Activated T-cell treated with anti-CD3 and anti-CD28 coated beads for 48 hours (primary cell): Measurements from ENCODE around the gene FAM120B.

Experiments used
- DNase-seq: peaks from one replicate; pipeline ENCODE4 v3.0.0-alpha.2; 2020; ENCODE audit warnings: low read depth

The FAM120B gene

DNA sequence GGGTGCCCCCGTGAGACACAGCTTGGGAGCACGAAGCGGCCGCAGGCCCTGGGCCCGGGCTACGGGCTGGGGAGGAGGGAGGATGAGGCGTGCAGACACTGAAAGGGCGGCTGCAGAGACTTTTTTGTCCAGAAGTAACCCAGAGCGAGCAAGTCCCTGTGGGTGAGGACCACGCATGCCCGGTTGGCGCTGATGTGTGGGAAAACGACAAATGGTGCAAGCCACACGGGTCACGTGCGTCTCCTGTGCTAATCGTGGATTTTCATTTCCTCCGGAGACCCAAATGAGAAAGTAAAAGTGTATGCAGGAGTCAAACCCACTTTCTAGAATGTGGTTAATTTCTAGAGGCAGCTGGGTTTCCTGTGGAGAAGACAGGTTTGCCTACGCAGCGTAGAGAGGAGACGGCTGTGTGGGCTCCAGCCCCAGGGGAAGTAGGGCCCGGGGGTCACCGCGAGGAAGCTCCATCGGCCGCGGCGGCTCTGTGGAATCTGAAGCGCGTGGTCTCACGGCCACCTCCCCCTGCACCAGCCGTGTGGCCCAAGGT, 34.7 kb upstream of the FAM120B start:
- DNase-seq, result peak; percentile 64

DNA sequence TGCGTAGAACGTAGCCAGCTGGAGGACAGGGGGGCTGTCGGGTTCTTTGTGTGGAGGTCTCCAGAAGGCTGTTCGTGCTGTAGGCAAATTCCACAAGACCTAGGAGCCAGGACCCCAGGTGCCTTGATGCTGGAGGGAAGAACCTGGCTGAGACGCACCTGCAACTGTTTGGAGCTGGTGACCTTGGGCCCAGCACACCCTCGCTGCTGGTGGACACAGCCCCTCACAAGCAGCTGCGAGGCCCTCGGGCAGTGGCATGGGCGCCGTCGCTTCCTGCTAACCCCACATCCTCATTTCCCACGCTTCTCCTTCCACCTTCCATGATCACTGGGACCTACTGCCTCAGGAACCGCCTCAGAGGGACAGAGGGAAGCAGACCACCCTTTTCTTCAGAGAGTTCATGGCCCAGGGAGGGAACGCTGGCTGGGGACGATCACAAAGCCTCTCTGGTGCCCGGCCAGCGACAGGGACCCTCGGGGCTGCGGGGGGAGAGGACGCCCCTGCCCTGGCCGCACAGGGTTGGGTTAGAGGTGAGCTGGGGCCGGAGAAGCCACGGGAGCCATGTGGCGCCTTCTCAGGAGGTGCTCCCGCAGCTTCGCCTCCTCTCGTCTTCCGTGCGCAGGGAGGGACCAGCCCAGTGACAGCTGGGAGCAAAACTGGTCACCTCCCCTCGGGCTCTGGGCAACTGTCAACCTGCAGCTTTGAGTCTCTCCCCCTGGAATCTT, 34.1 kb upstream of the FAM120B start:
- no peak for DNase-seq

DNA sequence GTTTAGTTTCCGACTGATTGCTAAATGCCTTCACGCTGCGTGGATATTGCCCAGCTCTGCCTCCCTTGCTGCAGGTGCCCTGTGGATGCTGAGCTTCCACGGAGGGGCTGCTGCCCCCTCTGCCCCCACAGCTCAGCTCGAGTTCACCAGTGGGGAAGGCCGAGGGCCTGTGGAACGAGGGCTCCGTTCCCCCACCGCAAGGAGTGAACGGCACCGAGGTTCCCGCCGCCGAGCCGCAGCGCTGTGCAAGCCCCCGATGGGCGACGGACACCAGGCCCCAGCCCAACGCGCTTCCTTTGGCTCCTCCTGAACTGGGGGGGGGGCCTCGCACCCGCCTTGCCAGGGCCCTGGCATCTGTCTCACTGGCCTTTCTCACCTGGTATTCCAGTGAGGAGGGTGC, 33.4 kb upstream of the FAM120B start:
- DNase-seq, result no peak

DNA sequence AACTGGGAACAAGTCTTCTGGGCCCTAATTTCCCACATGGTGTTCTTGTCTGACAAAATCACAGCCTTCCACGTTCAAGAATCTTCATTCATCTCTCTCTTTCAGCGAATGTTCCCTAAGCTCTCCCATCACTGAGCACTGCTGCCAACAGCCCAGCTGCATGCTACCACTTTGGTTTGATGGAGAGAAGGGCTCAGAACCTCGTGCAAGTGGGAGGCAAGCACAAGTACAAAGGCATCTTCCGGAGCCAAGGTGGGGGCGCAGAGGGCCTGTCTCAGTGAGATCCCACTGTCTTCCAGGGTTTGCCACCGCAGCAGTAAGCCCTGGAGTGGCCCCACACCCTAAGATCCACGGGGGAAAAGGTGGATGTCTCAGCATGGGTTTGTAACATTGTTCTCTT, 32.9 kb upstream of the FAM120B start:
- no peak for DNase-seq

DNA sequence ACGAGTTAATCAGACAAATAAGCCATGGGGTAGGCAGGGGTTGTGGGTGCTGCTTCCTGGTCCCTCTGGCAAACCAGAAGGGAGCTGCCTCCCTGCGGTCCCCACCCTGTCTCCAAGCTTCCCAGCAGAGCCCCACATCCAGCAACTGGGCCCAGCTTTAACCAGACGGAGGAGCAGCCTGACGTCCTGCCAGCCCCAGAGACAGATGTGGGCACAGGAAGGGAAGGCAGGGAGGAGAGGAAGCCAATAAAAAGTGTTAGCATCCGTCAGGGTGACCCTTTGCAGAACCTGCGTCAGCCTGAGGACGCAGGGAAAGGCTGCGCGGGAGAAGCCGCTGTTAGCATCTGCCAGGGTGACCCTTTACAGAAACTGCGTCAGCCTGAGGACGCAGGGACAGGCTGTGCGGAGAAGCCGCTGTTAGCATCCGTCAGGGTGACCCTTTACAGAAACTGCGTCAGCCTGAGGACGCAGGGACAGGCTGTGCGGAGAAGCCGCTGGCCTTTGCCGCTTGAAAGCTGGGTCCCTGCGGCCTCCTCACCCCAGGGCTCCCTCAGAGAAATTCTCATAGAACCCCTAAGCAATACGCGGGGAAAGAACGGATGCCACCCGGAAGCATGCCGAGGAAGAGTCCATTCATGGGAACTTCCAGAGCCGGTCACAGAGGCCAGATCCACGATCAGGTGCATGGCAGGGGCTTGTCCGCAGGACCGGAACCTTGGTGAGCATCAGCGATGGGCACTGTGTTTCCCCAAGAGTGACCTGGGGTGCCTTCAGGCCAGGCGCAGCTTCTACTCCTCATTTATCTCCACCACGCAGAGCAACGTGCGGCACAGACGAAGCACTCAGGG, 31.6 kb upstream of the FAM120B start:
- DNase-seq, result no peak

DNA sequence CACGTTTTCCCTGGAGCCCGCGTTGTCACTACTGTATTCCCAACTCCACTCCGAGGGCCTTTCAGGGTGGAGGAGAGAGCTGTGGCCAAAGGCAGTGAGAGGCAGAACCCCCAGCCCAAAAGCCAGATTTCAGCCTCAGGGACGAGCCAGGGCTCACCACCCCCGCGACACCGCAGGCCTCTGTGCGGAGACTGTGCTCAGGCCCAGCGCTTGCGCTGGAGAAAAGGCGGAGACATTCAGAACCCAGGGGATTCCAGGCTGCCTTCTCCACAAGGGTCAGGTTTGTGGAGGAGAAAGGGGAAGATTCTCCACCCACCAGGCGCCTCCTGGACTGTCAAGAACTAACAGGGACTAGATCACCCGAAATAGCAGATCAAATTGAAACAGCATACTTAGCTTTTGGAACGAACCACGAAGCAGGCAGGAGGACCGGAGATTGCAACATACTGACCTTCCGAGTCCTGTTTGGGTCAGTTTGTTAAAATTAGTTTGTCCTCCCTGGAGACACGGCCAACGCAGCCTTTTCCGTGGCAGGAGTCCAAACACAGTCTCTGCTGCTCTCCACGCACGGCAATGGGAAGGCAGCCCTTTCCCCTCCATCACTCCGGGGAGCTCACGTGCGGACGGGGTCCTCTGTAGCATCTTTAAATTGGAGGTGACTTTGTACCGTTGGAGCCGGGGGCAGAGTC, 30.0 kb upstream of the FAM120B start:
- DNase-seq, result no peak

DNA sequence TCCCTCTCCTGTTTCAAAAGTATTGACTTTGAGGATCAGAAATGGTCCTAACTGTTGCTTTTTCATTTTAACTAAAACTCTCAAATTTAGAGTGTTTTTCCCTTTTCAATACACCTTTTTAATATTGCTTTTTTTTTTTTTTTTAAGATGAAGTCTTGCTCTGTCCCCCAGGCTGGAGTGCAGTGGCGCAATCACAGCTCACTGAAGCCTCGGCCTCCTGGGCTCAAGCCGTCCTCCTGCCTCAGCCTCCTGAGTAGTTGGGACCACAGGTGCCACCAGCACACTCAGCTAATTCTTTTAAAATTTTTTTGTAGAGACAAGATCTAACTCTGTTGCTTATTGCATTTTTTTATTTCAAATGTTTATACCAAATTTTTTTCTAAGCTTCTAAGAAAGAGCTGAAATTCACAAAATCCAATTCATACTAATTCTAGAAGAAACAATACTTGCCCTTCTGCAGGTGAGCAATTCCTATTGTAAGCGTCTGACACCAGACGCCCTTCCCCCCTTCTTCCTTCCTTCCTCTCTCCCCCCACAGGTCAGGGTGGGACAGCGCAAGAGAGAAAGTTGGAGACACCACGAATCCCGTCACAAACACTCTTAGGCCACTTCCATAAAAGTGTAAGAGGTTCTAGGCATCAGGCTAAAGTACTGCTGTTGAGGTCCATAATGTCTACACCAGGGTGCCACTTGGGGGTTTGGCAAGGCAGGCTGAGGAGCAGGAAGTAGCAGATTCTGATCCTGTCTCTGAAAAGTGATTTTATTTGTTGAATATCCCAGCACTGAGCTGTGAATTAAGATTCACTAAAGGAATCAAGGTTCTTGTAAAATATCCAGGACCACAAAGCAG, 28.4 kb upstream of the FAM120B start:
- DNase-seq, result no peak

DNA sequence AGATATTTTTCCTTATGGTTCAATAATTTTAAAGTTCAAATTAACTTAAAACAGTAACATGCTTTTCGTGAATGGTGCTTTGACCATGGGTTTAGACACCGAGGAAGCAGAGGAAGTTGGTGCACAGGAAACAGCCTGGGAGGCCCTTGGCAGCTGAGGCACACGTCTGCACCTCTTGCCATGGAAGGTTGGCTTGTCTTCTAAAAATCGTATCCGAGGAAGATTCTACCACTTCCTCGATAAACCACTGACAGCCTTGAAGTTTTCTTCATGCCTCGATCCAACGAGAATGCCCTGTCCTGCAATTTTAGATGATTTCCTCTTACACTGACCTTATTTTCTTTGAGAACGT, 27.8 kb upstream of the FAM120B start:
- no peak for DNase-seq

DNA sequence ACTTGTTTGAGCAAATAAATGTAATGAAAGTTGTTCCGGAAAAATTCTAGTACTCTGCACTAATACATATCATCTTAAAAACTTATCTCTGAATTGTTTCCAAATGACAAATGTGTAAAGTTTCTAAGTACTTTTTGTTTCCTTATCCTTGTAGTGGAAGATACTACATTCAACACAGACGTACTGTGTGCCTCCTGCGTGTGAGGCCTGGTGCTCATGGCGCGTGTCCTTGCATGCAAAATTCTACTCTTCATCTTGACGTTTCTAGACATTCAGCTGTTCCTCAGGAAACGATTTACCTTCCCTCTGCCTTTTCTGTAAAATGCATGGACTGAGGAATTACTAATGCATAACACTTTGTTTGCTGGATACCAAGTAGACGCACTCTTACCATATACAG, 27.1 kb upstream of the FAM120B start:
- no peak for DNase-seq

DNA sequence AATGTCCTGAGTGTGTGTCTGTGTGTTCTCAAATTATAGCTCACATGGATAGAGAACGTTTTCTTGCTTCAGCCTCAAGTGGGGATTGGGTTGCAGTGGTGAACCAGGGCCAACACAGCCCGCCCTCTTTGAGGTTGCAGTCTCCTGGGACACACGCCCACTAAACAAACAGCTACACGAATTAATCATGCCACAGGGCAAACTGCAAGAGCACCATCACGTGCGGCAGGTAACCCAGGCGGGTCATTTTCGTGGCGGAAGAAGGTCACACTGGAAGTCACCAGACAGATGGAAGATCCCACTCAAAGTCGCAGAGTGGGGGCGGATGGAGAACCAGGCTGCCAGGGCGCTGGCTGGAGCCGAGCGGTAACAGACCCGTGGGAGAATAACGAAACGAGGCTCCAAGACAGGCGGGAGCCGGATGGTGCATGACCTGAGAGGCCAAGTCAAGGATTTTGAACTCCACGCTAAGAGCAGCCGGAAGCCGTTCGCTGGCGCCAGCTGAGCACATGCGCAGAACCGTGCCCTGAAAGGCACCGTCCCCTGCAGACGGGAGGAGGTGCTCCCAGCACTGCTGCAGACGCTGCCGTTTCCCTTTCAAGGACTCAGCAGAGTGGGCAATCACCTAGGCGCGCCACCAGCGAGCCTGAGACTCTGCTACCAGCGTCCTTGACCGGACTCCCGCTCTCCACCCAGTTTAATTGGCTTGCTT, 26.4 kb upstream of the FAM120B start:
- no peak for DNase-seq

DNA sequence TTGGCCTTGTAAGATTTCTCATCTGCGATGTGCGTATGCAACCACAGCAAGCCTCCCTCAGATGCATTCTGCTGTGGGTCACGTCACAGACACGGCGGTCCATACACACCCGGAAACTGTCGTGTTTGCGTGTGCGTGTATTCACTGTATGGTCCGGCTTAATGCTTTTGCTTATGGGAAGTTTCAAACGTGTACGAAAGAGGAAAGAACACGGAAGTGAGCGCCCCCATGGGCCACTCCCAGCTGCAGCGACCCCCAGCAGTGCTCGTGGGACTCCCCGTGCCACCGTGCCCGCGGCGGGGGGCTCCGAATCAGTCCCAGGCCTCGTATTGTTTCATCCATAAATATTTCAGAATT, 25.9 kb upstream of the FAM120B start:
- no peak for DNase-seq

DNA sequence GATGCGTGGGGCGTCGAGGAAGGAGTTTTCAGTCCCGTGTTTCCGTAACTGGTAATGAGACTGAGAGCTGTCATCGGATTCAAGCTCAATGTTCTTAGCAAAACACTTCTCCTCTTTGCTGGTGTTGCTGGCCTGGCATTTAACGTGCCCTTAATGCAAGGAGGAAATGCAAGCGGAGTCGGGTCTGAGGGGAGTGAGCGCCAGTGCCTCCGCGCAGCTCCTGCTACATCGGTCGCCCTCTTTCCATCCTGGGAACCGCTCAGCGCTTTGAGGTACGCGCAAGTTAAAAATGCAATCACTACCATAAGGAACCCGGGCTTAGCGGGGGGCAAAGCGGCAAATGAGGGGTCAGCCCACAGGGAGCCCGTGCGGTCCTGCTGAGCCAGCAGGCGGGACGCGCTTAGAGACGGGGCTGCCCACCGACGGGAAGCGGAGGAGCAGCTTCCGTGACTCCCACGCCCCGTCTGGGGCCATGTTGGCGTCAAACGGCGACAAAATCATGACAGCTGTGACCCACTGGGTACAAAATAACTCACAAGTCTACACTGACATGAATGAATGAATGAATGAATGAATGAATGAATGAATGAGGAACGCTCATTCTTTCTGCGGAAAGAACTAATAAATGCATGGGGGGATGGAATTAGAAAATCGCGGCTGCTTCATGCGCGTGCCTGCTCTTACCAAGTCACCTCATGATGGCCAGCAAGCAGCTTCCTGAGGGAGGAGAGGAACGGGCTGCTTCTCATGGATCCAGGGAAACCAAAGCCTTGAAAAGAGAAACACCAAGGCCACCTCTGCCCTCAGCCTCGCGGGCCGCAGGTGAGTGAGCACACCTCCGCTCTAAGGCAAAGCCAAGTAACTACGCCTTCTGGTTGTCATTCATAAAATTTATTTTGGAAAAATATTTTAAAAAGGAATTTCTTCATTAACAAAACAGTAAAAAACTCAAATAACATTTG, 24.9 kb upstream of the FAM120B start:
- DNase-seq, result no peak

DNA sequence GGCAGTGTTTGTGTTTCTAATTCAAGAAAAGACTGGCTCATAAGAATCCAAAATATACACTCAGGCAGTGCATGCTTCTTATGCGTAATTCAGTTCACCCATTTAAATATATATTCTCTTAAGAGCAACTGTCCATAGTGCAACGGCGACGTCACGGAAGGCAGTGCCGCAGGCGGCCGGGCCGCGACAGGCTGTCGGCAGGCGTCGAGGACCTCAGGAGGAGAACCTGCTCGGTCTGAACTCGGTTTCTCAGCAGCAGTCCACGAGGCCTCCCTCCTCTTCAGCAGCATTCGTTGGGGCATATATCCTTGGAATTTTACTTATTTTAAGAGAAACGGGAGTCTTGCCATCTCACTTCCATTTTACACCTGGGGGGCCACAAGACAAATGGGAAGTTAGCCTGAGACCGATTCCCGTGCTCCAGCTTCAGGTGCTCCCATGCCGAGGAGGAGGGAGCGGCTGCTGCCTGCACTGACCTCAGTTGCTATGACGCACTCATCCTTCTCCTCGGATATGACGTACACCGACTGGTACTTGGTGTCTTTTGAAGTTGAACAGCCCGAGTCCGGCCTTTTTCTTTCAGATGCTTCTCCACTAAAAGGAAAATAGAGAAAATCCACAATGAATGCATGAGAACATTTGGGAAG, 23.9 kb upstream of the FAM120B start:
- no peak for DNase-seq

DNA sequence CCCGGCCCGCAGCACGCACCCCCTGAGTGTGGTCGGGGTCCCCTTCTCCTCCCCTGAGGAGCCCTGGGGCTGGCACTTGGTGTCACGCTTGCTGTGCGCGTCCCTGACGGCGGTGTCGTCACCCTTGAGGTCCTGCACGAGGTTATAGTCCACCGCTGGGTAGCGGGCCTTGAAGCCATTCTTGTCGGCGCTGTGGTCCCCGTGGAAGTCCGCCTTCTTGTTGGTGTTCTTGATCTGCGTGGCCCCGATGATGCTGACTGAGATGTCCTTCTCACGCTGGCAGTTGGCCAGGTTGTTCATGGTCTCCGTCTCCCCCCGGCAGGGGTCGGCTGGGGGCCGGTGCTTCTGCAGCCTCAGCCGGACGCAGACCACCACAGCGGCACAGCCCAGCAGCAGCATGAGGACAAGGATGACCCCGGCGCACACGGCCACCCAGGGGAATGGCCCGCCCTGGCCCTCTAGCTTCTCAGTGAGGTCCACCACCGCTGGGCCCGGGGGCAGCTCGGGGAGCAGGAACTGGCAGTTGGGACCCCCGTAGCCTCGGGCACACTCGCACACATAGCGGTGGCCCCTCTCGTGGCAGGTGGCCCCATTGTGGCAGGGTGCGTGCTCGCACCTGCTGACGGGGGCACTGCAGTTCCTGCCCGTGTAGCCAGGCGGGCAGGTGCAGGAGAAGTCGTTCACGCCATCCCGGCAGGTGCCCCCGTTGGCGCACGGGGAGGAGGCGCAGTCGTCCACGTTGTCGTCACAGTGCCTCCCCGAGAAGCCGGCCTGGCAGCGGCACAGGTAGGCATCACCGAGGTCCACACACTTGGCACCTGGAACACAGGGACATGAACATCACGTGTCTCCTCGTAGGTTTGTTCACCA, 23.1 kb upstream of the FAM120B start:
- no peak for DNase-seq

DNA sequence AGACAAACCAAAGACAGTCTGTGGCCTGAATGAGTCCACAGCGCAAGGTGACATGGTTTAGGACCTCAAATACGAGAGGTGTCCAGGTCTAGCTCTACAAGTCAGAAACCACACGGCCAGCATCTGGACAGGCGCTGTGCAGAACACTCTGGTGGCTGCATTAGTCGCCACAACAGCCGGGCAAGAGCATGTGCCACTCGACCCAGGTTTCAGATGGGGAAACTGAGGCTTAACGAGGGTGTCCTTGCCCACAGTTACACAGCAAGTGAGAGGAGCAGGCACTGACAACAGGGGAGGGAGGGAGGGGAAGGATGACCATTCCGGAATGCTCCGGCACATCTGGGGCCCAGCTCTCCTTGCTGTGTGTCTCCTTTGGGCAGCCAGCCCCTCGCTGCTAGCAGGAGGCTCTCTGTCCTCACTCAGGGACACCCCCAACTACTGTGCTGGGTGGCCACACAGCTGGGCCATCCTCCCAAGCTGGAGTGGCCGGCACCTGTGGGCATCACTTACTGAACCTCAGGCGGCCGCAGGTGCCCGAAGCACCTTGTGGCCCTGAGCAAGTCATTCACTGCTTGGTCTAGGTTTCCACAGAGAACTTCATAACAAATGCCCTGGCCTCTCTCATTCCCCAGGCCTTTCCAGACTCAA, 22.3 kb upstream of the FAM120B start:
- DNase-seq, result no peak

DNA sequence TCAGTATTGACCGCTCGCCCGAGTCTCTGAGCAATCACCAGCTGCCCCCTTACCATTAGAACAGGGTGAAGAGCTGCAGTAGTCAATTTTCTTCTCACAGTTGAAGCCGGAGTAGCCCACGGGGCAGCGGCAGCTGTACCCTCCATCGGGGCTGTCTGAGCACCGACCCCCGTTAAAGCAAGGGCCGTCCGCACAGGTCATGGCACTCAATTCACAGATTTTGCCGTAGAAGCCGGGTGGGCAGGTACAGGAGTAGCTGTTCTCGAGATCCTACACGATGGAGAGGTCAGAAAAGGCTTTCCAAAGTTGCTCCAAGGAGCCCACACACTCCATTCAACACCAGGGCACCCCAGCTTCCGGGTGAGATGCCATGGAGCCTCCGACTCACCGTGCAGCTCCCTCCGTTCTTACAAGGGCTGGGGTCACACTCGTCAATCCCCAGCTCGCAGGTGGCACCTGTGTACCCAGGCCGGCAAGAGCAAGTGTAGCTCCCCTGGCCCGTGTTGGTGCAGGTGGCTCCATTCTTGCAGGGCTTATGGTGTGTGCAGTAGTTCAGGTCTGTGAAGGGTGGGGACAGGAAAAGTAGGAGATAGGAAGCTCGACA, 21.6 kb upstream of the FAM120B start:
- DNase-seq, result no peak

DNA sequence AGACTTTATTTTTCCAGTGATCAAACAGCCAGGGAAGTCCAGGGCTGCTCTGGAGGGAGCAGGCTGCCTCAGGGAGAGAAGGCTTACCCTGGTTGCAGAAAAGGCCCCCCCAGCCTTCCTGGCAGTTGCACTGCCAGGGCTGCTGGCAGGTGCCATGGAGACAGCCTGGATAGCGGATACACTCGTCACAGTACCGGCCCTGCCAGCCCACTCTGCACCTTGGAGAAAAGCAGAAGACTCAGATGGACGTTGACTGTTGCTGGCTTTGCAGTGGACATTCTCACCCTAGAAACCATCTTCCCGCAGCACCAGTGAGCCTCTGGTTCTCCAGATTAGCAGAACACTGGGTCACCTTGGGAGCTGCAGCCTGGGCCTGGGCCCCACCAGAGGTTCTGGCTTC, 21.1 kb upstream of the FAM120B start:
- DNase-seq, result no peak
